ENCODE measurements around the gene BORA. TPM values are rescaled to one million over a fixed set of nuclear protein-coding genes. Genes with fewer than 3 reads are reported as not detected.

The BORA gene
- total and polyA plus RNA-seq, 2 of the 13 experiments (the other 11 are each of a cell fraction or from before 2014, with no cell fraction given), result 4.0 to 17.4 TPM

GRCh38 chr13:72680353-72680752 lies 47.4 kb upstream of the BORA start (continued):
- TF ChIP-seq RFX3 (CRISPR knock-in tag; IDR thresholded peaks at IDR 0.05) (no peak), ZNF451 (CRISPR knock-in tag; IDR thresholded peaks at IDR 0.05) (no peak), ZNF496 (CRISPR knock-in tag; IDR thresholded peaks at IDR 0.05; ENCODE audit: insufficient replicate concordance) (no peak), PTBP1 (IDR thresholded peaks at IDR 0.05; ENCODE audit: low read depth, low read length, poor library complexity, severe bottlenecking) (no peak), ZBTB8A (CRISPR knock-in tag; IDR thresholded peaks at IDR 0.05; ENCODE audit: borderline replicate concordance, low read depth) (no peak)

GRCh38 chr13:72686766-72687165 lies 41.0 kb upstream of the BORA start:
- no peaks in the 10 kb centered on the region for H3K9me3 ChIP-seq (ENCODE audit: low read length)
- no peak overlapping the region for H3K4me2 ChIP-seq (ENCODE audit: low read depth, low read length)
- TF ChIP-seq ZNF12 (CRISPR knock-in tag; IDR thresholded peaks at IDR 0.05) (no peak), CREB1 (IDR thresholded peaks at IDR 0.05) (no peak), CREB1 (CRISPR knock-in tag; IDR thresholded peaks at IDR 0.05) (no peak), SP5 (CRISPR knock-in tag; IDR thresholded peaks at IDR 0.05; ENCODE audit: borderline replicate concordance, low read depth) (no peak), GATA4 (IDR thresholded peaks at IDR 0.05; ENCODE audit: borderline replicate concordance, low read depth) (no peak), HOXA3 (CRISPR knock-in tag; IDR thresholded peaks at IDR 0.05) (no peak), FOXP4 (CRISPR knock-in tag; IDR thresholded peaks at IDR 0.05) (no peak), ZNF431 (CRISPR knock-in tag; IDR thresholded peaks at IDR 0.05; ENCODE audit: borderline replicate concordance, low read depth) (no peak), HES4 (CRISPR knock-in tag; IDR thresholded peaks at IDR 0.05; ENCODE audit: borderline replicate concordance) (no peak), ATAD3A (CRISPR knock-in tag; IDR thresholded peaks at IDR 0.05) (no peak)
- no peak overlapping the region for H3K27ac ChIP-seq (ENCODE audit: extremely low read length, insufficient read depth, low read length)
- DNase-seq (ENCODE audit: low spot score), result no peak
- in situ Hi-C loops (cut with HindIII; ENCODE audit: extremely low pct_ligation_motif_present, low pct_unique_long_range_greater_than_20kb) (no loop called here), intact Hi-C loops (cut with micrococcal nuclease; ENCODE audit: unreplicated experiment) (no loop called here)
- no peak overlapping the region for H3K4me3 ChIP-seq (replicated peaks in 1 of 3; ENCODE audit: insufficient read depth in 1 of 3, low read depth in 2 of 3, low read length in 3 of 3)
- H3K79me2 ChIP-seq (ENCODE audit: insufficient read depth, low read length), result no peaks in the 10 kb centered on the region
- FAIRE-seq, result no peak
- ATAC-seq, result no peak
- CTCF ChIA-PET (ENCODE audit: low intra/inter-chr PET ratio, low total read pairs), result no interaction called here
- H3K9ac ChIP-seq (ENCODE audit: insufficient read depth, low read depth, low read length), result no peak overlapping the region
- no peaks in the 10 kb centered on the region for H3K27me3 ChIP-seq (ENCODE audit: control insufficient read depth in 1 of 2, insufficient read depth in 2 of 2, low read length in 2 of 2)
- no peaks in the 10 kb centered on the region for H4K20me1 ChIP-seq (ENCODE audit: insufficient read depth, low read length)
- 16% methylated on average over 3 of the region's 3 CpGs for WGBS (ENCODE audit: low lambda C conversion rate)
- BruUV-seq (replicated peaks), result no TSS peak
- no peaks in the 10 kb centered on the region for H3K36me3 ChIP-seq (replicated peaks in 1 of 2; ENCODE audit: control insufficient read depth in 1 of 2, insufficient read depth in 2 of 2, low read length in 2 of 2)
- POLR2A ChIA-PET, result no interaction called here
- H3K4me1 ChIP-seq (ENCODE audit: insufficient read depth, low read length), result no peaks in the 10 kb centered on the region
- H2AFZ ChIP-seq (ENCODE audit: low read length), result no peak overlapping the region
